Choroid plexus epithelial cell (primary cell): ENCODE results near the gene KLHL25.
A peak's percentile ranks its signal among the peaks of the same experiment; 100 is the strongest.

ENCODE experiments used
- DNase-seq: peaks from one replicate; pipeline ENCODE4 v3.0.0-alpha.2; 2010; ENCODE audit warnings: low read depth
- H3K4me3 ChIP-seq: 2 replicates; pipeline ENCODE4 v1.5.1; 2011; ENCODE audit warnings: low read depth, mild to moderate bottlenecking, control low read depth, low read length, moderate library complexity
- TF ChIP-seq, protein P1 (sequence below): conservative IDR thresholded peaks from 2 replicates; pipeline ENCODE4 v1.5.1; 2011; ENCODE audit warnings: low read depth, mild to moderate bottlenecking, control low read depth, inconsistent platforms, low read length, moderate library complexity

KLHL25 gene

GRCh38 chr15:85770096-85771041 is 24.4 kb downstream of the KLHL25 start:
- peak; percentile 45 for DNase-seq
- no peak overlapping the region for H3K4me3 ChIP-seq
- TF ChIP-seq, protein P1, sequence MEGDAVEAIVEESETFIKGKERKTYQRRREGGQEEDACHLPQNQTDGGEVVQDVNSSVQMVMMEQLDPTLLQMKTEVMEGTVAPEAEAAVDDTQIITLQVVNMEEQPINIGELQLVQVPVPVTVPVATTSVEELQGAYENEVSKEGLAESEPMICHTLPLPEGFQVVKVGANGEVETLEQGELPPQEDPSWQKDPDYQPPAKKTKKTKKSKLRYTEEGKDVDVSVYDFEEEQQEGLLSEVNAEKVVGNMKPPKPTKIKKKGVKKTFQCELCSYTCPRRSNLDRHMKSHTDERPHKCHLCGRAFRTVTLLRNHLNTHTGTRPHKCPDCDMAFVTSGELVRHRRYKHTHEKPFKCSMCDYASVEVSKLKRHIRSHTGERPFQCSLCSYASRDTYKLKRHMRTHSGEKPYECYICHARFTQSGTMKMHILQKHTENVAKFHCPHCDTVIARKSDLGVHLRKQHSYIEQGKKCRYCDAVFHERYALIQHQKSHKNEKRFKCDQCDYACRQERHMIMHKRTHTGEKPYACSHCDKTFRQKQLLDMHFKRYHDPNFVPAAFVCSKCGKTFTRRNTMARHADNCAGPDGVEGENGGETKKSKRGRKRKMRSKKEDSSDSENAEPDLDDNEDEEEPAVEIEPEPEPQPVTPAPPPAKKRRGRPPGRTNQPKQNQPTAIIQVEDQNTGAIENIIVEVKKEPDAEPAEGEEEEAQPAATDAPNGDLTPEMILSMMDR: no peak

- no peak for DNase-seq
- no peak overlapping the region for H3K4me3 ChIP-seq
- TF ChIP-seq, protein P1: no peak
These were observed 25.4 kb downstream of the KLHL25 start for GRCh38 chr15:85769182-85769900.

DNA sequence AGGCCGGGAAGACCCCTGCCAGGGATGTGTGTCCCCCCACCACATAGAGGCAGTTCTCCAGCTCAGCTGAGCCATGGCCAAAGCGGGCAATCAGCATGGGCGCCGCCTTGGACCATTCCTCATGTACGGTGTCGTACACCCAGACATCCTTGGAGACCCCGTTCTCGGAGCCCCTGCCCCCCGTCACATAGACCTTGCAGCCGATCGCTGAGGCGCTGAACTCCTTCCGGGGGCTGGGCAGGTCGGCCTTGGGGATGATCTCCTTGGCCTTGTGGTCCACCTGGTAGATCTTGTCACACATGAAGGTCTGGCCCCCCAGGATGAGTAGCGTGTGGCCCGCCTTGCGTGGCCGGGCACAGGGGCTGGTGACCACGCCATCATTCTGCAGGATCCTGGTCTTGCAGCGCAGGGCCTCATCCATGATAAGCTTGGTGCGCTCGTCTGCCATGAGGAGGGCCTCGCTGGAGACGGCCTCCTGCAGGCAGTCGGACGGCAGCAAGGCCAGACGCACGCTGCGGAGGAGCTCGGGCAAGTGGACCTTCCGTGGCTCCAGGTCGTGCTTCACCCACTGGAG is 26.0 kb downstream of the KLHL25 start:
- H3K4me3 ChIP-seq: no peak overlapping the region
- no peak for DNase-seq
- TF ChIP-seq, protein P1: no peak

GRCh38 chr15:85767785-85768529 is 26.8 kb downstream of the KLHL25 start:
- no peak for DNase-seq
- H3K4me3 ChIP-seq: no peak overlapping the region
- TF ChIP-seq, protein P1: no peak

- no peak overlapping the region for H3K4me3 ChIP-seq
- TF ChIP-seq, protein P1: no peak
- no peak for DNase-seq
These were observed 28.5 kb downstream of the KLHL25 start for GRCh38 chr15:85766001-85766831.
